Kidney epithelial cell (primary cell): ENCODE measurements around the gene GIMAP5. TPM values are rescaled to one million over a fixed set of nuclear protein-coding genes. Genes with fewer than 3 reads are reported as not detected.

ENCODE experiments used
- DNase-seq: peaks from one replicate; pipeline ENCODE4 v3.0.0-alpha.2; 2010; ENCODE audit warnings: low read depth
- H3K27me3 ChIP-seq: 2 replicates; pipeline ENCODE4 v1.6.0; 2011; ENCODE audit warnings: low read length; ENCODE audit not compliant: control insufficient read depth, insufficient read depth
- H3K36me3 ChIP-seq: 2 replicates; pipeline ENCODE4 v1.5.1; 2011; ENCODE audit warnings: low read length; ENCODE audit not compliant: control insufficient read depth, insufficient read depth
- H3K4me3 ChIP-seq: 2 replicates; pipeline ENCODE4 v1.5.1; 2011; ENCODE audit warnings: low read depth, mild to moderate bottlenecking, control low read depth, low read length
- CTCF ChIP-seq: IDR thresholded peaks from 2 replicates; pipeline ENCODE4 v1.5.1; 2011; ENCODE audit warnings: mild to moderate bottlenecking, moderate library complexity, low read length, control low read depth, inconsistent platforms; ENCODE audit not compliant: insufficient read depth, poor library complexity, severe bottlenecking
- total RNA-seq: library from RNA; depleted of rRNA; stranded (reverse); fragments of >200 nt; gene quantifications from 2 replicates; pipeline ENCODE4 v1.2.3, GENCODE V29; 2015

GIMAP5 gene
- total RNA-seq, 1 donor from 2014 or later, result 0.17 TPM

- Histone ChIP-seq H3K36me3 (no peaks in the 10 kb centered on the region), H3K27me3 (no peaks in the 10 kb centered on the region), H3K4me3 (no peak overlapping the region)
- no peak for DNase-seq
- TF ChIP-seq CTCF, result no peak
Measured at GRCh38 chr7:150753239-150753638, 16.0 kb downstream of the GIMAP5 start.

GRCh38 chr7:150753826-150754603, 16.8 kb downstream of the GIMAP5 start:
- no peak for DNase-seq
- Histone ChIP-seq H3K4me3 (no peak overlapping the region), H3K36me3 (no peaks in the 10 kb centered on the region), H3K27me3 (no peaks in the 10 kb centered on the region)
- TF ChIP-seq CTCF, result peak; percentile 7

- no peaks in the 10 kb centered on the region for H3K36me3 ChIP-seq
- no peaks in the 10 kb centered on the region for H3K27me3 ChIP-seq
- DNase-seq, result no peak
- no peak for TF ChIP-seq CTCF
- H3K4me3 ChIP-seq, result no peak overlapping the region
Measured at GRCh38 chr7:150754951-150755350, 17.7 kb downstream of the GIMAP5 start.

GRCh38 chr7:150755473-150756099, 18.4 kb downstream of the GIMAP5 start:
- no peak for DNase-seq

GRCh38 chr7:150756166-150756565, 18.9 kb downstream of the GIMAP5 start:
- TF ChIP-seq CTCF, result no peak
- no peak for DNase-seq
- Histone ChIP-seq H3K4me3 (no peak overlapping the region), H3K27me3 (no peaks in the 10 kb centered on the region), H3K36me3 (no peaks in the 10 kb centered on the region)

More at GRCh38 chr7:150755473-150756099, 18.4 kb downstream of the GIMAP5 start:
- Histone ChIP-seq H3K4me3 (no peak overlapping the region), H3K36me3 (no peaks in the 10 kb centered on the region), H3K27me3 (no peaks in the 10 kb centered on the region)
- no peak for TF ChIP-seq CTCF
